GM18870 (cell line): ENCODE results near the gene FABP7.

Experiments
- ATAC-seq: cut with Tn5 transposase; IDR thresholded peaks from one replicate; pipeline ENCODE4 v1.9.1; 2021; ENCODE audit warnings: moderate library complexity; ENCODE audit not compliant: unreplicated experiment

The FABP7 gene

DNA sequence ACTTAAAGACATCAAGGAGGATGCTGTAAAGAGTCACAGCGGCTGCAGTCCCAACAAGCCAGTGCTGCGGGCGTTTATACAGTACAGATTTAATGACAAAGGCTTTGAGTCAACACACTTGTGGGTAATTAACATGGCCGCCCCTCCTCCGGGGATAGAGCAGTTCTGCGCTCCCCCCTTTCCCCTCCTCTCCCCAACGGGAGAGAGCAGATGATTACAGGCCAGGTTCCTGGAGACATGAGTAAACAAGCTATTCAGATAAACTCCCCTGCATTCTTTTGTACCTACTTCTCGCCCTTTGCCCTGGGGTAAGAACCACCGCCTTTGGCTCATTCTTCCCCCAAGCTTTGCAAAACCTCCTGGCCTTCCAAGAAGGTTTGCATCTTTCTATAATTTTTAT is 23.6 kb upstream of the FABP7 start:
- no peak for ATAC-seq

DNA sequence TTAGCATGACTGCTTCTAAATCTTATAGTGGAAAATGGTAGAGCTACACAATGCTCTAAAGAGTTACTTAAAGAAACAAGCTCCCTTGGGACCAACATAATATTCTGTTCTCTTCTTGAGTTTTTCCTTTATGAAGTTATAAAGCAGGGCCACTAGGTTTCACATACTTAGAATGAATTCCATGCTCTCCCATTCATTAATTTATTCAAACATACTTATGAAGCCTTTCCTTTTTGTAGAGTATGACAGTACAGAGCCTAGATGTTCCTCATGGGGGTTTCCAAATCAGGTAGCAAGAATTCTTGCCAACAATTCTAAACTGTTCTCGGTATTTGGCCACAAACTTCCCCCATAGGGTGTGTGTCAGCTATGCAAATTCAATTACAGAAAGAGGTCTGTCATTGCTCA is 20.6 kb upstream of the FABP7 start:
- peak; percentile 100 for ATAC-seq

DNA sequence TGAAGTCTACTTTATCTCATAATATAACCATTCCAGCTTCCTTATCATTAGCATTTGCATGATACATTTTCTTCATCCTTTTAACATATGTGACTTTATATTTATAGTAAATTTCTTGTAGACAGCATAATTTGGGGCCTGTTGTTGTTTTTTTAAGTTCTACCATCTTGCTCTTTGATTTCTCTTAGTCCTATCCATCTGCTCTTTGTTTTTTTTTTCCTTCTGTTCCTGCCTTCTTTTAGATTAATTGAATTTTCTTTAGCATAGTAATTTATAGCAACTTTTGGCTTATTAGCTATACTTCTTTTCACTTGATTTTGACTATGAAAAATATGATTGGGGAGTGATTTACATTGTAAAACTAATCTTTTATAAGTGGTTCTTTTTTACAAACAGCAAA is 19.2 kb upstream of the FABP7 start:
- no peak for ATAC-seq

DNA sequence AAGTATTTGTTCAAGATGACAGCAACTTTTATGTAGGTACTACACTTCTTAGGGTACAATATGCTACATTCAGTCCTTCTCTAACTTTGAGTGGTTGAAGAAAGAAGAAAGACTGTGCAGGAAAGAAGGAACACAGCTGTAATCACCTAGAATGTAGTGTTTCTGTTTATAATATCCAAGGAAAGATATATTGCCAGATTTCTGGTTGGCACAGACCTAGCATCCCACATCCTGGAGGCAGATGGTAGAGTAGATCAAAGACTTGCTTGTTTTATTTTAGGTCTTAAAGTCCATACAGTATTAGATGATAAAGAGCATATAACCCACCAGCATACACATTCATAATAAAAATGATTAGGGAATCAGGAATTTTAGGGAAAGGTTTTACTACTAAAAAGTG is 13.3 kb upstream of the FABP7 start:
- no peak for ATAC-seq

DNA sequence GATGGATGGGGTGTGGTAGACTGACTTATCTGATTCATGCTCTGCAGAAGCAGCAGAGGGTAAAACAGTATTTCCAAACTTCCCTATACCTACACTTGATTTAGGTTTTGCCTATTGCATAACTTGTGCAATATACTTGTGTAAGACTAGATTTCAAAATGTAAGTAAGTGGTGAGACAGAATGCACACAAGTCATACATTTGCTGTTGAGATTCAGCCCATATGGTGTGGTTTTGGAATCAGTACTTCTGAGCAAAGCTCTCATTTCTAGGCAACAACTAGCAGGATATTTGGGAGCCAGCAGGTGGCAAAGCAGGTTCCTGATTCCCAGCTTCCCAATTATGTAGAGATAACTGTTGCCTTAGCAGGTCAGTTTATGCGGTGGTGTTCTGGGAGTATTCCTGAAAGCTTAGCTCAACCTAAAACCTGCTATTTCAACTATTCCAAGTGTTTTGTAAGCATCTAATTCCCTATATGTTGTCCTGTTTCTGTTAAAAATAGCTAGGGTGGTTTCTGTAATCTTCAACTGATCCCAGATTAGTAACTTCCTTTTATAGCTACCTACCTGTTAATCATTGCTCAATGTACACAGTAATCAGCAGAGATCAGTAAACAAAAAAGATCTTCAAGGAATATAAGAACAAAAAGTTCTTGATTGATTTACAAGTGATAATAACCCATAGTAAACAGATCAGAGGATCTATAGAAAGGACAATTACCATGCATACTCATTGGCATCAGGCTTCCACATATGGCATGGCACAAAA is 8.5 kb upstream of the FABP7 start:
- ATAC-seq: no peak

DNA sequence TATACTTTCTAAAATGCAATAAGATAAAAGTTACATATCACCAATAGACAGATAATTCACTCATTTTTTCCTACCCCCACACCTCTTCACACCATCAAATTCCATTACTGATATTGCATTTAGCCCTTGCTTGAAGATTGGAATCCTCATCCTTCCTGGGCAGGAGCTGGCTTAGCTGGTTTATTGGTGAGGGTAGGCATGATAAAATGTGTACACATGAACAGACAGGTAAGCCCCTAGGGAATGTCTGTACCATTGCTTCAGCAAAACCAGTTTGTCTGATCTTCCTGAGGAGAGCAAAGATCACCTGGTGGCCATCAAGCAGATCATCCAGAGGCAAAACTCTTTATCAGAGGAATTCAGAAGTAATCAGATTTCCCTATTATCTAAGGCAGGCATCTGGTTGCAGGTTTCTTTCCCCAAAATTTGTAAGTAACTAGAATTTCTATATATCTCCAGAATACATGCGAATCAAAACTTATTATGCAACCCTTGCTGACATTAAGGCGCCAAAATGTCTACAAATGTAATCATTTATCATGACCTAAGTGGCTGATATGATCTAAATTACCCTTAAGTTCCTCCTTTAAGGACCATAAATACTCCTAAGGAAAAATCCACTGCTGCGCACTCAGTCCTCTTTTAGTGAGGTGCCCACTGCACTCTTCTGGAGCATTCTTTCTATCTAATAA is 6.6 kb upstream of the FABP7 start:
- no peak for ATAC-seq

DNA sequence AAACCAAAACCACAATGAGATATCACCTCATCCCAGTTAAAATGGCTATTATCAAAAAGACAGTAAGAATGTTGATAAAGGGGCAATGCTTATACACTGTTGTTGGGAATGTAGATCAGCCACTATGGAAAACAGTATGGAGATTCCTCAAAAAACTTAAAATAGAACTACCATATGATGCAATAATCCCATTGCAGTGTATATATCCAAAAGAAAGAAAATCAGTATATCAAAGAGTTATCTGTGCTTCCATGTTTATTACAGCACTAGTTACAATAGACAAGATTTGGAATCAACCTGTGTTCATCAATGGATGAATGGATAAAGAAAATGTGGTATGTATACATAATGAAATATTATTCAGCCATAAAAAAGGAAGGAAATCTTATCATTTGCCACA is 3.5 kb upstream of the FABP7 start:
- no peak for ATAC-seq

DNA sequence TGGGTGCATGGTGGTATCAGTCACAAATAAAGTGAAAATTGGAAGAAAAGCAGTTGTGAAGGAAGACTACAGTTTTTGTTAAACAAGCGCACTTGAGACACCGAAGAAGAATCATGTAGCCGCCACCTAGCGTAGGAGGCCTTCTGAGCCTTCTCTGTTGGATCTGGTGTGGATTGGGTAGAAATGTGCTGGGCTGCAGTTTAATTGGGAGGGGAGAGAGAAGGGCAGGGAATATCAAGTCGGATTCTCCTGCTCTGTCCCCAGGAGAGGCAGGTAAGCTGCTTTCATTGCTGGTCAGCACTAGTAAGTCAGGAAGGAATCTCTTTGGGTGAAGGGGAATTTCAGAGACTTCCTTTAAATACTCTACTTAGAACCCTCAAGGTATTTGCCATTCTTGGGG is 1.2 kb upstream of the FABP7 start:
- no peak for ATAC-seq

DNA sequence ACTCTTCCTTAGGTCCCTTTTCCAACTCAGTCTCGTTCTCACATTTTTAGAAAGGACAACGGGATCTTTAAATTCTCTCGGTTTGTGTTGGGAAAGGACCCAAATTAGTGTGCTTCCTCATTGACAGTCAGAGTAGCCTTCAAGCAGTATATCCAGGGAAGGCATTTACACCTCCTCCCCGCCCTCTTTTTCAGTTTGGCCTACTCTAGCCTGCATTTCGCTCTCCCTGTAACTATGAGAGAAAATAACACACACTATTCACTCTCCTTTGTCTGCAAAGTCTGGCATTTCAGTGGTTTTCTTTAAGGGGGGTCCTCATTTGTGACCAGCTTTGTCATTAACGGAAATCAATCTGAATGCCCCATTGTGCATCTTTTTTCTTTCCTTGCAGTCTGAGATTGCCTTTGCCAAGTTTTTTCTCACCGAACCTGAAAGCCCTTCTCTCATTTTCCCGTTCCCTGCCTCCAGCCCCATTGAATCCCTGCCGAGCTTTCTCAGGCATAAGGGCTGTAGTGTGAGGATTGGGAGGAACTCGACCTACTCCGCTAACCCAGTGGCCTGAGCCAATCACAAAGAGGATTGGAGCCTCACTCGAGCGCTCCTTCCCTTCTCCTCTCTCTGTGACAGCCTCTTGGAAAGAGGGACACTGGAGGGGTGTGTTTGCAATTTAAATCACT is 393 bp upstream of the FABP7 start:
- ATAC-seq: no peak

DNA sequence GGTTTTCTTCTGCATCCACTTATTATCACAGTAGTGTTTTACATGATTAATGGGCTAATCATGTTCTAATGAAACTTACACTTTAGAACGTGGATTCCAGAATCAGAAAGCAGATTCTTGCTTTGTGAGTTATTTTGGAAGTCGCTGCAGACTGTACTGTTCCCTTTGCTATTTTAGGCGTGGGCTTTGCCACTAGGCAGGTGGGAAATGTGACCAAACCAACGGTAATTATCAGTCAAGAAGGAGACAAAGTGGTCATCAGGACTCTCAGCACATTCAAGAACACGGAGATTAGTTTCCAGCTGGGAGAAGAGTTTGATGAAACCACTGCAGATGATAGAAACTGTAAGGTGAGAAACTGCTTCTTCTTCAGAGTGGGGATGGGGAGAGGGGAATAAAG is 598 bp downstream of the FABP7 start:
- ATAC-seq: no peak

DNA sequence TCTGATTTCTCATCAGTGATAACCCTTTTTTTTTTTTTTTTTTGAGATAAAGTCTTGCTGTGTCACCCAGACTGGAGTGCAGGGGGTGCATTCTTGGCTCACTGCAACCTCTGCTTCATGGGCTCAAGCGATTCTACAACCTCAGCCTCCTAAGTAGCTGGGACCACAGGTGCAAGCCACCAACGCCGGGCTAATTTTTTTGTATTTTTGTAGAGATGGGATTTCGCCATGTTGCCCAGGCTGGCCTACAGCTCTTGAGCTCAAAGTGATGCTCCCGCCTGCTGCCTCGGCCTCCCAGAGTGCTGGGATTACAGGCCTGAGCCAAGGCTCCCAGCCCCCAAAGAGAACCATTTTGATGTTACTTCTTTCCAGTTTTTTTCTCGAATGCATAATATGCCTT is 2.2 kb downstream of the FABP7 start:
- ATAC-seq: no peak

DNA sequence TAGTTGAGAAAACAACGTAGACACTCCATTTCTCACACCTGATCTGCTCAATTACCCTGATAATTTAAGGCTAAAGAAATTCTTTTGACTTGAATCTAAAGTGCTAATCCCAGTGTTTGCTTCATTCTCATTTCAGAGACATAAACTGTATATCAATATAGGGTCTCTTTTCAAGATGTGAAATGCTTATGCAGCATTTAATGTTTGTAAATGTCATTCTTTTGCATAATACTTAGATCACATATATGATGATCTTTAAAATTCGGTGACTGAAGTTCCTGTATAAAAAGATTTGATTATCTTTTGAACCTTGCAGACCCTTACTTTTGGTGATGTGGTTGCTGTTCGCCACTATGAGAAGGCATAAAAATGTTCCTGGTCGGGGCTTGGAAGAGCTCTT is 3.9 kb downstream of the FABP7 start:
- ATAC-seq: no peak

DNA sequence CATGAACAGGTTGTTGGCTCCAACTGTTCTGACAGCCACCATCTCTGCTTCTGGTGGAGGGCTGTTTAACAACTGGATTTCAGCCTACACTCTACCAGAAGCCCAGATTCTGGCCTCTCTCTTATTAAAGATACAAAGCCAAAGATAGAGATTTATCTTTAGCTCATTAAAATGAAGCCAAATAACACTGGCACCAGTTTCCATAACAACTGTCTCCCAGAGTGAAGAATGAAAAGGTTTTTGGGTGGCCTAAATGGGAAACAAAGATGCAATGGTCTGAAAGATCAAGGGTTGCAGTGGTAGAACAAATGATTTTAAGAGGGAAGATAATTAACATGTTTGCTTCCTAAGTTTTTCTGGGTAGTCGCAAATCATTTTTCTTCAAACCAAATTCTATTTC is 6.4 kb downstream of the FABP7 start:
- no peak for ATAC-seq

DNA sequence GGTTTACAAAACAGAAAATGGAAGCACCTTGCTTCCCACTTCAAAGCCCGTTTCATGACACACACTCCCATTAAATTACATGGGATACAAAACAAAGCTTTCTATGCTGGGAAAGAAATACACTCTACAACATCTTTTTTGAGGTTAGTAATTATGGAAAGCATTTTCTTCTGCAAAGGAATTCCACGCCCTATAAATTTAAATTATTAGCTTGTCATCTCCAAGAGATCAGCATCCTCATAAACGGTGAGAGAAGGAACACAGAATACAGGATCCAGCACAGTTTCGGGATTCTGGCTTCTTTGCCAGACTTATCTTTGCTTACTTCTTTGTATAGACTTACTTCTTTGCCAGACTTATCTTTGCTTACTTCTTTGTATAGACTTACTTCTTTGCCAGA is 8.2 kb downstream of the FABP7 start:
- ATAC-seq: no peak

DNA sequence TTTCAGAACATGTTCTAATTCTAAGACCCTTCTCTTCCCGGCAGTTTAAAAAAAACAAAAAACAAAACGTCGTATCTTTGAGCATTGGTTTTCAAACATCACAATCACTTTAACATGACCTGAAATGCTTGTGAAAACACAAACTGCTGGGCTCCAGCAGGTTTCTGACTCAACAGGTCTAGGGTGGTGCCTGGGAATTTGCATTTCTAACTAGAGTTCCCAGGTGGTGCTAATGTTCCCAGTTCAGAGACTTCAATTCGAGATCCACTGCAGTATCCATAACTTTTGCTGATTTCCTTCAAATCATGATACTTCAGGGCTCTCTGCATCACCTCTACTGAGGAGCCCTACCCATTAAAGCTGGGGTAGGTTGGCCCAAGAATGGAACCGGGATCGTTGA is 8.7 kb downstream of the FABP7 start:
- no peak for ATAC-seq

DNA sequence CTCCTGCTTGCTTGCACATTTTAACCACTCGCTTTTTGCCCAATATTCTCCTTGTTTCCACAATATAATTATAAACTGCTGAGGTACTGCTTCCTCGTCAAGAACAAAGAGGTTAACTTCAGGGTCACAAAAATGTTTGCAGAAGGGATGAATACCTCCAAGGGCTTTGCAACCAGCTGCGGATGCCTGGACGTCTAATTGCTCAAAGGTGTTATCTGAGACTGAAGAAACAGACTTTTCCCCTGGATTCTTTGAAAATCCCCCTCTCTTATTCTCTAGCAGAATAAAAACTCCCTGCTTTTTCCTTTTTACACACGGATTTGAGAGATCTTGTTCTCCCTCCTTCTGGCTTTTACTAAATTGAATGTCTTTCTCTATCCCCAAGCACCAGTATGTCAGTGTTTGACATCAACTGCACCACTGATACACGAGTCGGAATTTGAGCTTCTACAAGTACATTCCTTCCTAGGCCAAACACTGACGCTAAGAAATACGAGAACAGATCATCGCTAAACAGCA is 9.2 kb downstream of the FABP7 start:
- no peak for ATAC-seq

DNA sequence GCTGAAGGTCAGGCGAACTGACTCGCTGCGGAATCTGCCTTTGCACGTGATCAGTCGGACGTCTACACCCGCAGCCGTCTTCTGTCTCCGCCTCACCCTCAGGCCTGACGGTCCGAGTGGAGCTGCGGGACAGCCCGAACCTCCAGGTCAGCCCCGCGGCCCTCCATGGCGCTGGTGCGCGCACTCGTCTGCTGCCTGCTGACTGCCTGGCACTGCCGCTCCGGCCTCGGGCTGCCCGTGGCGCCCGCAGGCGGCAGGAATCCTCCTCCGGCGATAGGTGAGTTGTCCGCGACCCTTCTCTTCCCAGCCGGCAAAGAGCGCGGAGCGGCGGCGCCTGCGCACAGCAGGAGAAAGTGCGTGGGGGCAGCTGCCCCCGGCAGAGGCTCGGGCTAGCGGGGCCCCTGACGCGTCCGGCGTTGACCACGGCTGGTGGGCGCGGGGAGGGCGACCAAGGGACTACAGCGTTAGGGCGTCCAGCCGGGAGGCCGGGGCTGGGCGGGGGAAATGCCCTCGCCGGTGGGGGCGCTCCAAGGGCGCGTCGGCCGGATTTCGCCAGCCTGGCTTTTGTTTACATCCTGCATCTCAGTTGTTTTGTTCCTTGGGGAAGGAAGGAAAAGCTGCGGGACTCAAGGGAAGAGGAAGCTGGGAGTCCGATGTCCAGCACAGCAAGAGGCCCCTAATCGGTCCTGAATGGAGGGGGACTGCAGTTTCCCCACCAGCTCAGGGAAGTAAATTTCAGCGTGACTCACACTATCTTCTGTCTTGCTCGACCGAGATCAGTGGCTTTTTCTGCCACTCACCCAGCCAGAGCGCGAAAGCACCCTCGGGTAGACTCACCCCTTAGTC is 9.9 kb downstream of the FABP7 start, which contains the start of gene SMPDL3A:
Gene SMPDL3A (plus strand): TSS at position 77 of the 846 bp plus-strand sequence. CDS start 89 bp downstream, at position 166.
- peak; percentile 57 for ATAC-seq

DNA sequence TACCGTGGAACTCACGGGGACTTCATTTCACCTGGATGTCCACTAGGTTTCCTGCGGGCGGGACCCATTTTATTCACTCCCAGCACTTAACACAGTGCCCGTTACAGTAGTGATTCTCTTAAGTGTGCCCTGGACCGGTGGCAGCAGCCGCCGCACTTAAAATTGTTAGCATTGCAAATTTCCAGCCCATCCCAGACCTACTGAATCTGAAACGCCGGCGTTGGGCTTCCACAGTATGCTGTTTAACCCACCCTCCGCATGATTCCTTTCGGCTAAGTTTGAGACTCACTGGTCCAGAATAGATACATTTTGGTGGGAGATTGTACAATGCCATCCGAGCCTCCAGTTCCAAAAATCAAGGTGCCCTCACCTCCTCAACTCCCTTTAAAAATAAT is 10.5 kb downstream of the FABP7 start:
- no peak for ATAC-seq

DNA sequence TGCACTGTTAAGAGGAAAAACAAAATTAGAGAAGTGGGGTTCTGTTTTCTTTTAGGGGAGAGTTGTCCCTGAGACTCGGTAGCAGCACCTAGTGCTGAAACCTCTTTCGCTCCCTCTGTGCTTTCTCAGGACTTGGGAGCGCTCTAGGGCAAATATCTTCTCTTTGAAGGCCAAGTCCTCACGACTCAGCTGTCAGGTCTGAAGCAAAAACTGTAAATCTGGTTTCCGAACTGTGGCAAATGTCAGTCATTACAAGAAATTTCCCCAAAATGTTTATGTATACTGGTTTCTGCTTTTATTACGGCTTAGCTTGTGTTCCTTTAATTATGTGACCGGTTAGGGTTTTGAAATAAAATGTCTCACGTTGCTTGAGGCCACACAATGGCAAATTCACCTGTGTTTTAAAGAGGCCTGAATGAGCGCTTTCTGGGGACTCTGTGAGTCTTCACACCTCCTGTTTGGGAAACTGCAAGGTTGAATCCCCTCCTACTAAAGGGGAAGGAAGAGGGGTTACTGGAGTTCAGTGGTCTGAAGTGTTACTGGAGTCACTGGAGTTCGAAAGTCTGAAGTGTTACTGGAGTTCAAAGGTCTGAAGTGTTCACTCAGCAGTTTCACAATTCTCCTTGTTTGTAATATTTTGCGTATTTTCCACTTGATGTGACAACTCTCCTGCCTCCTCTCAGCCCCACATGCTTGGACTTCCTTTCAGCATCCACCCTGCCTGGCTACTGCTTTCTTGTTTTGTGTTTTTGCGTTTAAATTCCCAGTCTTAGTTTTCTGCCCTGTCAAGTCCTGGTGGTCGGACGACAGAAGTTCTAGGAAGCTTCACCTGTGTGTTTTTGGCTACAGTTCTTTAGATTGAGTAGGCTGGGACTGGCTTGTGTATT is 11.2 kb downstream of the FABP7 start:
- ATAC-seq: peak; percentile 22

DNA sequence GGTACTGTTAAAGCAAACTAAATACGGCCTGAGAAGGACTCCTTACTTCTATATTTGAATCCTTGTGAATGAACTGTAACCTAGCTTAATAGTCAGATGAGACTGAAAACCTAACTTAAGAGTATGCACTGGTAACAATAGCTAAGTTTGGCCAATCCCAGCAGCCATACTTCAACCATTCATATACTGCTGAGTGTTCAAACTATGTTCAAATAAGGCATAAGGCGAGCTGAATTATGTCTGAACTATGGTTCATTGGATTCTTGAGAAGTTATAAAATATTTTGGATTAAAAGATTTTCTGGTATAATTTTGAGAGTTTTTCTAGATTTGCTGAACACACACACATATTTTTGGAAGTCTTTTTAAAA is 11.8 kb downstream of the FABP7 start:
- ATAC-seq: no peak
